ACC112 (cell line): ENCODE results near the gene ZFHX3.

ENCODE experiments used
- H2AFZ ChIP-seq: fragments of 200-600 bp; sonication (generic); one replicate; pipeline ENCODE4 v1.6.0; 2017; ENCODE audit warnings: antibody characterized with exemption, low read length; ENCODE audit not compliant: unreplicated experiment
- H3K27ac ChIP-seq: fragments of 200-600 bp; sonication (generic); 2 replicates; pipeline ENCODE4 v1.5.1; 2014; ENCODE audit warnings: low read depth, mild to moderate bottlenecking, antibody characterized with exemption, low read length, moderate library complexity
- H3K27me3 ChIP-seq: fragments of 200-600 bp; sonication (generic); 2 replicates; pipeline ENCODE4 v1.6.1; 2014; ENCODE audit warnings: mild to moderate bottlenecking, antibody characterized with exemption, low read length, moderate library complexity, mixed read lengths; ENCODE audit not compliant: insufficient read depth
- H3K36me3 ChIP-seq: fragments of 200-600 bp; sonication (generic); 2 replicates; pipeline ENCODE4 v1.6.1; 2016; ENCODE audit warnings: mild to moderate bottlenecking, antibody characterized with exemption, low read length, moderate library complexity, mixed read lengths; ENCODE audit not compliant: insufficient read depth
- H3K4me1 ChIP-seq: fragments of 200-600 bp; sonication (generic); one replicate; pipeline ENCODE4 v1.6.1; 2016; ENCODE audit warnings: low read length, mixed read lengths; ENCODE audit not compliant: insufficient read depth, unreplicated experiment, control insufficient read depth
- H3K4me3 ChIP-seq: fragments of 200-600 bp; sonication (generic); 2 replicates; pipeline ENCODE4 v1.5.1; 2014; ENCODE audit warnings: mild to moderate bottlenecking, low read depth, low read length
- H3K79me2 ChIP-seq: fragments of 200-600 bp; sonication (generic); one replicate; pipeline ENCODE4 v1.6.0; 2016; ENCODE audit warnings: low read length; ENCODE audit not compliant: control insufficient read depth, unreplicated experiment, insufficient read depth

ZFHX3 gene

DNA sequence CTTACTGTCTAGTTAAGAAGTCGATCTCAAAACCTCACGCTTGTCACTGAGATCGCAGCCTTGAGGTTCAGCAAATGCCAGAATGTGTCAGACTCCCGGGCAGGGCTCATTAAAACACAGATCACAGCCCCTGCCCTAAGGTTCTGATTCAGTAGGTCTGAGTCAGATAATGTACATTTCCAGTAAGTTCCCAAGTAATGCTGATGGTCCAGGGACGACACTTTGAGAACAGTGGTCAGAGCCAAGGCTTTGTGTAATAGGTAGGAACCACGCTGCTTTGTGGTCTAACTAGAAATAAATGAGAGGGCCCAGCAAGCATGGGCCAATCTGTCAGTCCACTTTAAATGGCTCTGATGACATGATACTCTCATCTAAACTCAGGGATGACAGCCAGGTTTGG, 228.6 kb downstream of the ZFHX3 start:
- H3K27me3 ChIP-seq = no peaks in the 10 kb centered on the region
- H3K36me3 ChIP-seq = peaks cover 3% of the 10 kb centered on the region; the same call in 1 of the 2 replicates
- no peak overlapping the region for H2AFZ ChIP-seq
- peaks cover 20% of the 10 kb centered on the region for H3K4me1 ChIP-seq
- H3K27ac ChIP-seq = peak overlapping the region; percentile 41; the same call in 1 of the 2 replicates
- H3K4me3 ChIP-seq = no peak overlapping the region
- peaks cover 3% of the 10 kb centered on the region for H3K79me2 ChIP-seq

GRCh38 chr16:72818236-72818845, 229.6 kb downstream of the ZFHX3 start:
- Histone ChIP-seq H3K27me3 (no peaks in the 10 kb centered on the region), H3K4me1 (peaks cover 20% of the 10 kb centered on the region), H3K4me3 (no peak overlapping the region), H3K36me3 (peaks cover 3% of the 10 kb centered on the region; the same call in 1 of the 2 replicates), H2AFZ (no peak overlapping the region), H3K79me2 (peaks cover 3% of the 10 kb centered on the region), H3K27ac (no peak overlapping the region)

DNA sequence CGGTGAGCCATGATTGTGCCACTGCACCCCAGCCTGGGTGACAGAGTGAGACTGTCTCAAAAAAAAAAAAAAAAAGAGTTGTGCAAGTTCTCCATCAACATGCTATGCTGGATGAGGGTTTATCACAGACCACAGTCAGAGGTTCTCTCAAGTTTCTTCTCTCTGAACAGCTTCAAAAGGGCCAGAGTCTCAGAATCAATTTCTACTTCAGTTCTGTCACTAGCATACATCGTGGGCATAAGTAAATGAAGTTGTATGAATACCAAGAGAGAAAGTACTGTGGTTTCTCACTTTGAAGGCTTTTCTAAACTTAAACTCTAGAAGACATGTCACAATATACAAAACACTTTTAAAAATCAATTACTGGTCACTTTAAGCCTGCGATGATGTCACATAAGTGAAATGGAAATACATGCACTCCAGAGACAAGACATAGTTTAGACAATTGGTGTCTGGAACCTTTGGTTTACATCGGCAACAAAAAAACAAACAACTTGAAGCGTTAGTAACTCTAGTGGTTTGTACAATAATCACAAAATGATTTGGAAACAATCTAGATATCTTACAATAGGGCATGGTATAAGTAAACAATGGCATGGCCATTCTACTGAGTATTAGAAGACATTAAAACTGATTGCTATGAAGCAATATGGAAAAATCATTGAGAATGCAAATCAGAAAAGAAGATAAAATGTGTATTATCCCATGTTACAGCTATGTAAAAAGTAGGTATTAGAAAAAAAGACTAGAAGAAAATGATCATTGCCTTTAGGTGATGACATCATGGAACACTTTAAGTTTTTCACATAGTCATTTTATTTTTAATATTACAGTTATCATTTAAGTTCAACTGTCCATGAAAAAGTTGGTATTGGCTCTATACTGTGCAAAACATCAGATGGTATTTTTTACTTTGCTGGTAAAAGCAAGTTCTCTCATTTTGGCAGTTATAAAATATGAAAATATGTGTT, 232.3 kb downstream of the ZFHX3 start:
- Histone ChIP-seq H3K4me3 (no peak overlapping the region), H2AFZ (no peak overlapping the region), H3K36me3 (peaks cover 8% of the 10 kb centered on the region; the same call in 1 of the 2 replicates), H3K27ac (no peak overlapping the region), H3K4me1 (peaks cover 15% of the 10 kb centered on the region), H3K79me2 (peaks cover 3% of the 10 kb centered on the region), H3K27me3 (no peaks in the 10 kb centered on the region)

DNA sequence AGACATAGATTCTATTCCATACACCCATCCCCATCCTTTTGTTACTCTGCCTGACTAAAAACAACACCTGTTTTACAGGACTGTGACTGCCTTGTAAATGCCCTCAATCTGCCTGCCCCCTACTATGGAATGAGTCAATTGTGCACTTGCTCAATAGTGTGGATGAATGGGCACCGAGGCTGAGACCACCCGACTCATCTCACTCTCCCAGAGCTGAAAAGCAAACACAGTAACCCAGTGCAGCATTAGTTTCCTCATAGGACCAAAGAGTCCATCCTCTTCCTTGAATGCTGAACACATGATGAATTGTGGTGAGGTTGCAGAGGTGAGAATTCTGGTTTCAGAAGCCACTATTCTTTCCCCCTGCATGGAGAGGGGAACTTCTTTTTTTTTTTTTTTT, 233.7 kb downstream of the ZFHX3 start:
- H3K4me1 ChIP-seq = peaks cover 2% of the 10 kb centered on the region
- no peaks in the 10 kb centered on the region for H3K79me2 ChIP-seq
- peaks cover 13% of the 10 kb centered on the region; the same call in 1 of the 2 replicates for H3K36me3 ChIP-seq
- no peak overlapping the region for H2AFZ ChIP-seq
- H3K27ac ChIP-seq = no peak overlapping the region
- H3K27me3 ChIP-seq = no peaks in the 10 kb centered on the region
- H3K4me3 ChIP-seq = no peak overlapping the region

DNA sequence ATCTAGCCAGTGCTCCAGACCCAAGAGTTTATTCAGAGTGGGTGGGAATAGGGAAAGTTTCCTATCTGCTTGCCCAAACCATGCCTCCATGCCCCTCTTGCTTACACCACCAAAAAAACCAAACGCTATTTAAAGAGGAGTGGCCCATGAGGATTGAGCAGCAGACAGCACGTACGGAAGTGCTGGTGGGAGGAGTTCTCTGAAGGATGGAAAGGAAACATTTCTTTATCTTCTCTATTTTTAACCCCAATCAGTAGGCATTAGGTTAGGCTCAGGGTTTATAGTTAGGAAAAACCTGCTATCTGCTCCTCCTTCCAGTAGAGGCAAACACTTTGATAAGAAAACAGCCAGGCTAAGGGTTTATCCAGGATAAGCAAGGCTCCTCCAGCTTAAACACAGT, 235.3 kb downstream of the ZFHX3 start:
- Histone ChIP-seq H2AFZ (no peak overlapping the region), H3K27me3 (no peaks in the 10 kb centered on the region), H3K36me3 (peaks cover 14% of the 10 kb centered on the region; the same call in 1 of the 2 replicates), H3K79me2 (no peaks in the 10 kb centered on the region), H3K27ac (no peak overlapping the region), H3K4me3 (no peak overlapping the region), H3K4me1 (no peaks in the 10 kb centered on the region)

DNA sequence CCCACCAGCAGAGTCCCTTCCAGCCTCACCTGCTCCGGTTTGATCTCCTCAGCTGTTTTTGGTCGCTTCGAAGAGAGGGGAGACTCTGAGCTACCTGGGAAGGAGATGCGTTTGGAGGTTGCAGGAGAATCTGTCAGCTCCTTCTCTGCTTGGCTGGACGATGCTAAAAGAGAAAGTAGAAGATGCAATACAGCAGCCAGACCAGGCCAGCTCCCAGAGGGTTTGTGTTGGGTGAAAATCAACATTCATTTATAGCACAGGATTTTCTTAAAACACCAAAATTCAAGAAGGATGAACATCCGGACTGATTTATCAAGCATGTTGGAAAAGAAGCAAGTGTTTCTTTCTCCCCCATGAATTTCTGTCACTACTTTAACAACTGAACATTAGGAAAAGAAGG, 236.1 kb downstream of the ZFHX3 start:
- Histone ChIP-seq H2AFZ (no peak overlapping the region), H3K36me3 (peaks cover 11% of the 10 kb centered on the region; the same call in 1 of the 2 replicates), H3K4me3 (no peak overlapping the region), H3K79me2 (no peaks in the 10 kb centered on the region), H3K27ac (no peak overlapping the region), H3K27me3 (no peaks in the 10 kb centered on the region), H3K4me1 (no peaks in the 10 kb centered on the region)

GRCh38 chr16:72811188-72811720, 236.7 kb downstream of the ZFHX3 start:
- no peak overlapping the region for H3K27ac ChIP-seq
- no peak overlapping the region for H3K4me3 ChIP-seq
- H3K27me3 ChIP-seq = no peaks in the 10 kb centered on the region
- H3K36me3 ChIP-seq = peaks cover 11% of the 10 kb centered on the region; the same call in 1 of the 2 replicates
- H3K4me1 ChIP-seq = no peaks in the 10 kb centered on the region
- no peak overlapping the region for H2AFZ ChIP-seq
- no peaks in the 10 kb centered on the region for H3K79me2 ChIP-seq

DNA sequence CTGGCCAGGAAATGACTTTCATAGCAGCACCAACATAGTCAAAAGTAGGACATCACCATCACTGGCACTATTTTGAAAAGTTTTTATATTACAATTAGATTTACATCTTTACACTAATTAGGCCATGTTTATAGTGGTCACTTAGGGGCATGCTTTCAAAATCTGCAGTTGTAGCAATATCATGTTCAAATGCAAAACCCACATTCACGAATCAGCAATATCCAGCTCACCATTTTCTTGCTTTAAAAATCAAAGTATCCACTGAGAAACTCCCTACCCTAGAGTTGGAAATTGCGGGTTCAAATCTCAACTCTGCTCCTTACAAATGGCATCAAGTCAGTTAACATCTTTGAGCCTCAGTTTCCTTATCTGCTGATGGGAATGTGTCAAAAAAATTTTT, 237.4 kb downstream of the ZFHX3 start:
- Histone ChIP-seq H3K36me3 (peaks cover 14% of the 10 kb centered on the region; the same call in 1 of the 2 replicates), H3K4me3 (no peak overlapping the region), H3K27me3 (no peaks in the 10 kb centered on the region), H2AFZ (no peak overlapping the region), H3K27ac (no peak overlapping the region), H3K79me2 (no peaks in the 10 kb centered on the region), H3K4me1 (no peaks in the 10 kb centered on the region)

- H3K4me1 ChIP-seq = no peaks in the 10 kb centered on the region
- no peak overlapping the region for H3K27ac ChIP-seq
- no peaks in the 10 kb centered on the region for H3K27me3 ChIP-seq
- peaks cover 14% of the 10 kb centered on the region; the same call in 1 of the 2 replicates for H3K36me3 ChIP-seq
- no peaks in the 10 kb centered on the region for H3K79me2 ChIP-seq
- H3K4me3 ChIP-seq = no peak overlapping the region
- H2AFZ ChIP-seq = no peak overlapping the region
Observed at GRCh38 chr16:72809446-72809845, 238.5 kb downstream of the ZFHX3 start.

DNA sequence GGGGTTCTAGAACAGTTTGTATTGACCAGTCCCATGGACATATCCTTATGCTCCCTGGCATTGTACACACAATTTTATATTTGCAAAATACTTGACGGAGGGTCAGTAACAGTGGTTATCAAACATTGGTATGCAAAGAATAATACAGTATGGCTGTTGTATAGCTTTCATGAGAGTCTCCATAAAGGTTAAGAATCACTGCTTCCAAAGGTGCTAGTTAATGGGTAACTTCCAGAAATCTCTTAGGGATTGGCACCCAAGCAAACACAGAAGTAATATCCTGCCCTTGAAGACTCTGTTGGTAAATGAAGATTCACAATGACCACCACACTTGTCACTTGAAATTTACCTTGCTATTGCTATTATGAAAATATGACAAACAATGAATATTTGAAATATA, 239.2 kb downstream of the ZFHX3 start:
- no peaks in the 10 kb centered on the region for H3K4me1 ChIP-seq

More for the DNA sequence above, 239.2 kb downstream of the ZFHX3 start:
- peaks cover 14% of the 10 kb centered on the region; the same call in 1 of the 2 replicates for H3K36me3 ChIP-seq
- no peak overlapping the region for H3K27ac ChIP-seq
- H3K27me3 ChIP-seq = no peaks in the 10 kb centered on the region
- H3K4me3 ChIP-seq = no peak overlapping the region
- no peaks in the 10 kb centered on the region for H3K79me2 ChIP-seq
- H2AFZ ChIP-seq = no peak overlapping the region
